Peyer's patch (tissue), 4 donors: Measurements from ENCODE around the gene DOCK2. TPM values are rescaled to one million over a fixed set of nuclear protein-coding genes. Genes with fewer than 3 reads are reported as not detected.

Experiments
- DNase-seq, 3 donors: peaks; one replicate each; pipeline ENCODE4 v3.0.0-alpha.2; 2017 to 2019
- H3K27ac ChIP-seq, 4 donors: fragments of 200-600 bp; sonication (generic); one replicate each; pipeline ENCODE4 v1.5.1; 2016 to 2019
- H3K27me3 ChIP-seq, 2 donors: fragments of 200-600 bp; sonication (generic); one replicate each; pipeline ENCODE4 v1.5.1; 2019
- H3K36me3 ChIP-seq, 3 donors: fragments of 200-600 bp; sonication (generic); one replicate each; pipeline ENCODE4 v1.5.1; 2016 to 2019
- H3K4me1 ChIP-seq, 4 donors: fragments of 200-600 bp; sonication (generic); one replicate each; pipeline ENCODE4 v1.5.1; 2016 to 2019
- H3K4me3 ChIP-seq, 4 donors: fragments of 200-600 bp; sonication (generic); 1 replicate in 3 of 4; 2 replicates in 1 of 4; pipeline ENCODE4 v1.5.1; 2016 to 2019; ENCODE audit warnings: mild to moderate bottlenecking in 1 of 4
- H3K9me3 ChIP-seq, 4 donors: fragments of 200-600 bp; sonication (generic); one replicate each; pipeline ENCODE4 v1.5.1; 2016 to 2019; ENCODE audit warnings: mild to moderate bottlenecking in 1 of 4
- POLR2A ChIP-seq, 2 donors: fragments of 450-650 bp; IDR thresholded peaks; one replicate each; pipeline ENCODE4 v1.5.1; 2017; ENCODE audit warnings: antibody characterized with exemption in 2 of 2, mild to moderate bottlenecking in 2 of 2, moderate library complexity in 2 of 2
- total RNA-seq, 4 donors: library from RNA; depleted of rRNA; stranded (reverse); fragments of >200 nt; gene quantifications; one replicate each; pipeline ENCODE4 v1.1.0, GENCODE V29; 2016
- TF ChIP-seq, protein P1 (sequence below), 6 experiments: fragments of 450-650 bp in 4 of 6; fragments of 200-600 bp in 2 of 6; sonication (generic) in 1 of 6; IDR thresholded peaks; one replicate each; pipeline ENCODE4 v1.5.1; 2017 to 2019; ENCODE audit warnings: antibody characterized with exemption in 6 of 6, mild to moderate bottlenecking in 3 of 6, moderate library complexity in 1 of 6

DOCK2 gene
- total RNA-seq, 4 donors from 2014 or later, result 13.8 to 200 (median 17.8) TPM

GRCh38 chr5:169847519-169847918 is 210.4 kb downstream of the DOCK2 start:
- no peak overlapping the region for H3K4me3 ChIP-seq
- no peak overlapping the region for H3K27ac ChIP-seq
- no peak for TF ChIP-seq POLR2A (IDR thresholded peaks at IDR 0.05)
- TF ChIP-seq, protein P1, sequence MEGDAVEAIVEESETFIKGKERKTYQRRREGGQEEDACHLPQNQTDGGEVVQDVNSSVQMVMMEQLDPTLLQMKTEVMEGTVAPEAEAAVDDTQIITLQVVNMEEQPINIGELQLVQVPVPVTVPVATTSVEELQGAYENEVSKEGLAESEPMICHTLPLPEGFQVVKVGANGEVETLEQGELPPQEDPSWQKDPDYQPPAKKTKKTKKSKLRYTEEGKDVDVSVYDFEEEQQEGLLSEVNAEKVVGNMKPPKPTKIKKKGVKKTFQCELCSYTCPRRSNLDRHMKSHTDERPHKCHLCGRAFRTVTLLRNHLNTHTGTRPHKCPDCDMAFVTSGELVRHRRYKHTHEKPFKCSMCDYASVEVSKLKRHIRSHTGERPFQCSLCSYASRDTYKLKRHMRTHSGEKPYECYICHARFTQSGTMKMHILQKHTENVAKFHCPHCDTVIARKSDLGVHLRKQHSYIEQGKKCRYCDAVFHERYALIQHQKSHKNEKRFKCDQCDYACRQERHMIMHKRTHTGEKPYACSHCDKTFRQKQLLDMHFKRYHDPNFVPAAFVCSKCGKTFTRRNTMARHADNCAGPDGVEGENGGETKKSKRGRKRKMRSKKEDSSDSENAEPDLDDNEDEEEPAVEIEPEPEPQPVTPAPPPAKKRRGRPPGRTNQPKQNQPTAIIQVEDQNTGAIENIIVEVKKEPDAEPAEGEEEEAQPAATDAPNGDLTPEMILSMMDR (IDR thresholded peaks at IDR 0.05), result no peak
- H3K9me3 ChIP-seq, result peaks cover 0 to 6% (median 0%) of the 10 kb centered on the region in 4 donors
- H3K27me3 ChIP-seq, result no peaks in the 10 kb centered on the region
- H3K36me3 ChIP-seq, result no peaks in the 10 kb centered on the region
- H3K4me1 ChIP-seq, result no peaks in the 10 kb centered on the region
- no peak for DNase-seq

- Histone ChIP-seq H3K4me3 (no peak overlapping the region), H3K4me1 (no peaks in the 10 kb centered on the region), H3K27ac (no peak overlapping the region), H3K9me3 (peaks cover 0 to 6% (median 0%) of the 10 kb centered on the region in 4 donors), H3K27me3 (no peaks in the 10 kb centered on the region), H3K36me3 (no peaks in the 10 kb centered on the region)
- DNase-seq, result no peak
- TF ChIP-seq POLR2A (IDR thresholded peaks at IDR 0.05), result no peak
- TF ChIP-seq, protein P1 (IDR thresholded peaks at IDR 0.05), result no peak
Measured at GRCh38 chr5:169848271-169848670, 211.2 kb downstream of the DOCK2 start.

DNA sequence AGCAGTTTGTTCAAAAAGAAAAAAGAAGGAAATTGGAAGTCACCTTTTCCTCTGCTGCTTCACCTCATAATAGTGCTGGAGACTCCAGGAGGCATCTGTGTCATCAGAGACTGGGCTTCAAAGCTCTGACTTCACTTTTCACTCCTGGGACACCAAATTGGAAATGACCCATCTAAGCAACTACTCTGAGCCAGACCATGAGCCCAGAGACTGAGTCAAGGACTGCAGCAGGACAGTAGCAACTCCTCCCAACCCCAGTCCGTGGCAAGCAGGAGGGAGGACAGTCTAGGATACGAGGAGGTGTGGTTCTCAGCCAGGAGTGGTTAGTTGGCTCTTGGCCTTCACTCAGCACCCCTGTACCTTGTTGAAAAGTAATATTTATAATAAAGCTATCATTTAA is 211.7 kb downstream of the DOCK2 start:
- DNase-seq, result no peak
- Histone ChIP-seq H3K27ac (no peak overlapping the region), H3K4me3 (no peak overlapping the region), H3K36me3 (no peaks in the 10 kb centered on the region), H3K27me3 (no peaks in the 10 kb centered on the region), H3K9me3 (peaks cover 0 to 6% (median 0%) of the 10 kb centered on the region in 4 donors), H3K4me1 (no peaks in the 10 kb centered on the region)
- no peak for TF ChIP-seq POLR2A (IDR thresholded peaks at IDR 0.05)
- TF ChIP-seq, protein P1 (IDR thresholded peaks at IDR 0.05), result no peak

GRCh38 chr5:169850409-169850808 is 213.3 kb downstream of the DOCK2 start:
- H3K27me3 ChIP-seq, result no peaks in the 10 kb centered on the region
- H3K36me3 ChIP-seq, result no peaks in the 10 kb centered on the region
- peaks cover 0 to 6% (median 0%) of the 10 kb centered on the region in 4 donors for H3K9me3 ChIP-seq
- no peak for DNase-seq
- H3K4me1 ChIP-seq, result no peaks in the 10 kb centered on the region
- TF ChIP-seq, protein P1 (IDR thresholded peaks at IDR 0.05), result no peak
- no peak for TF ChIP-seq POLR2A (IDR thresholded peaks at IDR 0.05)
- no peak overlapping the region for H3K4me3 ChIP-seq
- no peak overlapping the region for H3K27ac ChIP-seq

- H3K36me3 ChIP-seq, result no peaks in the 10 kb centered on the region
- no peak overlapping the region for H3K27ac ChIP-seq
- no peaks in the 10 kb centered on the region for H3K27me3 ChIP-seq
- no peaks in the 10 kb centered on the region for H3K4me1 ChIP-seq
- peaks cover 0 to 6% (median 0%) of the 10 kb centered on the region in 4 donors for H3K9me3 ChIP-seq
- TF ChIP-seq POLR2A (IDR thresholded peaks at IDR 0.05), result no peak
- TF ChIP-seq, protein P1 (IDR thresholded peaks at IDR 0.05), result no peak
- no peak for DNase-seq
- no peak overlapping the region for H3K4me3 ChIP-seq
Measured at GRCh38 chr5:169851321-169851850, 214.3 kb downstream of the DOCK2 start.

DNA sequence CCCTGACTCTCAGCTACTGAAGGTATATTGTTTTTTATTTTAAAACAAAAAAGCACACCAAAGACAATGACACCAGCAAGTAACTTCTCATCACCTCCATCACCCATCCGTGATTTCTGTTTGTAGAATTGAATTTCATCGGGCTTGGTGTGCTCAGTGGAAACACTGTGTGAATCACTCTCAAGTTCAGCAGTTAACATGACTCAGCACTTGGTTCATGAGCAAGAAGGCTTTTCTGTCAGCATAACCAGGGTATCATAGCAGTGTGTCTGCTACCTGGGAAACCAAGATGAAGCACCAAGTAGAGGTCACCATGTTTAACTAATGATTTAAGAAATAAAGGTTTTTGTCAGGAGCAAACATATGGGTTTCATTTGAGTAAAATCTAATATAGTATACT is 219.5 kb downstream of the DOCK2 start:
- no peaks in the 10 kb centered on the region for H3K27me3 ChIP-seq
- no peaks in the 10 kb centered on the region for H3K36me3 ChIP-seq
- DNase-seq, result no peak
- H3K9me3 ChIP-seq, result no peaks in the 10 kb centered on the region
- H3K4me3 ChIP-seq, result no peak overlapping the region
- H3K4me1 ChIP-seq, result no peaks in the 10 kb centered on the region
- H3K27ac ChIP-seq, result no peak overlapping the region
- TF ChIP-seq, protein P1 (IDR thresholded peaks at IDR 0.05), result no peak
- TF ChIP-seq POLR2A (IDR thresholded peaks at IDR 0.05), result no peak
